DMS 273 (cell line): ENCODE measurements around the gene CDK5.
"Not testable (repeated sequence)": the region's sequence is repeated elsewhere in the genome, so short reads cannot be mapped to it uniquely, and the experiment has no call there.

Experiments used
- DNase-seq: peaks from one replicate; lab custom pipeline; 2025; ENCODE audit not compliant: unreplicated experiment; lab: John Stamatoyannopoulos, UW

CDK5 gene

GRCh38 chr7:151058781-151059366 is 1.2 kb upstream of the CDK5 start:
- peak; percentile 65 for DNase-seq

- peak; percentile 100 for DNase-seq
These were observed 488 bp upstream of the CDK5 start for GRCh38 chr7:151057989-151058780.

DNA sequence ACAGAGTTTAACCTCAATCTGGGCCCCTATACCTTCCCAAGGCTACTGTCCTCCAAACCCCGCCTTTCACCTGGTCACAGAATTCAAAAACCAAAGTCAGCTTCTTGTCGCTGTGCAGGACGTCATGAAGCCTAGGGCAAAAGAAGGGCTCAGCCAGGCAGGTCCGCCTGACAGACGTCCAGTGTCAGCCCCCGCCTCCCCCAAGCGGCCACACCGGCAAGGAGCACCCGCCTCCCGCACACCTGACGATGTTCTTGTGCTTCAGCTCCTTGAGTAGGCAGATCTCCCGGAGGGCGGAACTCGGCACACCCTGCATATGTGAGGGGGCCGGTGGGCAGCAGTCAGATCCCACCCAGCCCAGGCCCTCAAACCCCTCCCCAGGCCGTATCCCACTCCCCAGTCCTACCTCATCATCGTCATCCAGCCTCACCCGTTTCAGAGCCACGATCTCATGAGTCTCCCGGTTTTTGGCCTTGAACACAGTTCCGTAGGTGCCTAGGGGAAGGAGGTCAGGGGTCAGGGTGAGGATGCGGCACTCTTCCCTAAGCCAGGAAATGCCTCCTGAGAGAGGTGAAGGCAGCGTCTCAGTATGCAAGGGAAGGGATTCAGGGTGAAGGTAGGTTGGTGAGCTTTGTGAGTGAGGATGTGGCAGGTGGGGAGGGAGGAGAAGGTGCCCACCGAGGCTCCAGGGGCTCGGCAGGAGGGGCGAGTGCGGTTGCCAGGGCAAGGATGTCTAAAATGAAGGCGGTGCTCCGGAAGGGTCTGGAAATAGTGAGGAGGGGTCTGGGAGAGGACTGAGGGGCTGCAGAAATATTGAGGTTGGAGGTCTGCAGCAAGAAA is 811 bp downstream of the CDK5 start:
- DNase-seq, result no peak

- DNase-seq, result no peak
These were observed 1.4 kb downstream of the CDK5 start for GRCh38 chr7:151056283-151056665.

DNA sequence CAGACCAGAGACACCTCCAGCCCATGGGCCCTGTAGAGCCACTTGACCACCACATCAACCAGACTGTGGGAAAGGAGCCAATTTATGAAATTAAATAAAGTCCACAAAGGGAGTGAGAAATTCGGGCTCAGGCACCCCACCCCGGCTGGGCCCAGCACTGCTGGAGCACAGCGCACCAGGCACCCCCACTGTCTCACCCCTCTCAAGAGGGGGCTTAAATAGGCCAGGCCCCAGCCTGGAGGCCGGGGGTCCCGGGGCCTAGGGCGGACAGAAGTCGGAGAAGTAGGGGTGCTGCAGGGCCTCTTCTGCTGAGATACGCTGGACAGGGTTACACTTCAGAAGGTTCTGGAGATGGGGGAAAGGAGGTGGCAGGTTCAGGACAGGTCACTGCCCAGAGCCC is 3.9 kb downstream of the CDK5 start:
- DNase-seq, result no peak

DNA sequence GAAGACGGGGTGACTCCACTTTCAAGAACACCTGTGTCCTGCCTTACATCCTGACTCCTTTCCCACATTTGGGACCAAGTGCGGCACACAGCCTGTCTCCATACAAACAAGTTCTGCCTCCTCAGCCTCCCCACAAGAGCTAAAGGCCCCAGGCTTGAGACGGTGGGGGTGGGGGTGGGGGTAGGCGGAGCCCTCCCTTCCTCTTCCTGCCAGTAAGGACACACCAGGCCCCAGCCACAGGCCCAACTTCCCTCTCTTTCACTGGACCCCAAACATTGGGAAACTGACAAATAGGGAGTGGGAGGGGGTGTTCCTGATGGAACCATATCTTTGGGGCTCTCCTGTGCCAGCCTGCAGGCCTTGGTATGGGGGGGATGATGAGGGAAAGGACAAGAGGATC is 4.6 kb downstream of the CDK5 start:
- no peak for DNase-seq

DNA sequence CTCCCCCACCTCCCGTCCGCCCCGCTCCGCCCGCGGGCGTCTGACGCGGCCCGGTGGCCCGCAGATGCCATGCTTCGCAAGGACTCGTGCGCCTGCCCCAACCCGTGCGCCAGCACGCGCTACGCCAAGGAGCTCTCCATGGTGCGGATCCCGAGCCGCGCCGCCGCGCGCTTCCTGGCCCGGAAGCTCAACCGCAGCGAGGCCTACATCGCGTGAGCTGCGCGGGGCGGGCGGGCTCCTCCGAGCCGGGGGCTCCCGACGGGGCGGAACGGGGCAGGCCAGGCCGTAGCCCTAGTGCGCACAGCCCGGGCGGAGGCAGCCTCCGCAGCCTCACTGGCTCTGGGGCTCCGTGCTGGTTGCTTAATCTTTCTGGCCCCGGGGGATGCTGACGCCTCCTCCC is 6.6 kb downstream of the CDK5 start:
- no peak for DNase-seq

- no peak for DNase-seq
These were observed 8.7 kb downstream of the CDK5 start for GRCh38 chr7:151048911-151049463.

- DNase-seq, result peak; percentile 61
These were observed 9.5 kb downstream of the CDK5 start, which contains the start of gene ASIC3 for GRCh38 chr7:151047976-151048815. TSS of gene ASIC3 (plus strand) at chr7:151048531. CDS start at chr7:151048886, 355 bp downstream.

- peak; percentile 86 for DNase-seq
These were observed 10.8 kb downstream of the CDK5 start for GRCh38 chr7:151046603-151047573.

GRCh38 chr7:151045967-151046366 is 11.7 kb downstream of the CDK5 start:
- no peak for DNase-seq

DNA sequence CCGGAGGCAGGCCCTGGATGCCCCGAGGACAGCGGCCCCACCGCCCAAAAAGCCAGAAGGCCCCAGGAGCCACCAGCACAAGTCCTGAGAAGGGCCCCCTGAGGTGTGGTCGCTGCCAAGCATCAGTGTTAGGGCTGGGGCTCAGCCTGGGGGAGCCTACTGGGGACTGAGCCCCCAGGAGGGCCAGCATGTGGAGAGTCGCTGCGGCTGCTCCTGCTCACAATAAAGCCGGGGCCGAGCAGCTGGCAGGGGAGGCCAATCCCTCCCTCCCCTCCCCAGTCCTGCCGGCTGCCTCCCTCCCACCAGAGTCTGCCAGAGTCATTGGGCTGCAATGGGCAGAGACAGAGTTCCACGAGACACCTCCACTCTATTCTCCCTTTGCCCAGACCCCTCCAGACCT is 12.4 kb downstream of the CDK5 start:
- DNase-seq, result peak; percentile 83

- no peak for DNase-seq
These were observed 13.7 kb downstream of the CDK5 start for GRCh38 chr7:151043959-151044358.

DNA sequence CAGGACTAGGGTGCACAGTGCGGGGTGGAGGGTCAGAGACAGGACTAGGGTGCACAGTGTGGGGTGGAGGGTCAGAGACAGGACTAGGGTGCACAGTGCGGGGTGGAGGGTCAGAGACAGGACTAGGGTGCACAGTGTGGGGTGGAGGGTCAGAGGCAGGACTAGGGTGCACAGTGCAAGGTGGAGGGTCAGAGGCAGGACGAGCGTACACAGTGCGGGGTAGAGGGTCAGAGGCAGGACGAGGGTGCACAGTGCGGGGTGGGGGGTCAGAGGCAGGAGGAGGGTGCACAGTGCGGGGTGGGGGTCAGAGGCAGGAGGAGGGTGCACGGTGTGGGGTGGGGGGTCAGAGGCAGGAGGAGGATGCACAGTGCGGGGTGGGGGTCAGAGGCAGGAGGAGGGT is 14.2 kb downstream of the CDK5 start:
- not testable (repeated sequence) for DNase-seq

- DNase-seq, result no peak
These were observed 16.9 kb downstream of the CDK5 start for GRCh38 chr7:151040616-151041375.

GRCh38 chr7:151039850-151040548 is 17.7 kb downstream of the CDK5 start:
- DNase-seq, result peak; percentile 81

DNA sequence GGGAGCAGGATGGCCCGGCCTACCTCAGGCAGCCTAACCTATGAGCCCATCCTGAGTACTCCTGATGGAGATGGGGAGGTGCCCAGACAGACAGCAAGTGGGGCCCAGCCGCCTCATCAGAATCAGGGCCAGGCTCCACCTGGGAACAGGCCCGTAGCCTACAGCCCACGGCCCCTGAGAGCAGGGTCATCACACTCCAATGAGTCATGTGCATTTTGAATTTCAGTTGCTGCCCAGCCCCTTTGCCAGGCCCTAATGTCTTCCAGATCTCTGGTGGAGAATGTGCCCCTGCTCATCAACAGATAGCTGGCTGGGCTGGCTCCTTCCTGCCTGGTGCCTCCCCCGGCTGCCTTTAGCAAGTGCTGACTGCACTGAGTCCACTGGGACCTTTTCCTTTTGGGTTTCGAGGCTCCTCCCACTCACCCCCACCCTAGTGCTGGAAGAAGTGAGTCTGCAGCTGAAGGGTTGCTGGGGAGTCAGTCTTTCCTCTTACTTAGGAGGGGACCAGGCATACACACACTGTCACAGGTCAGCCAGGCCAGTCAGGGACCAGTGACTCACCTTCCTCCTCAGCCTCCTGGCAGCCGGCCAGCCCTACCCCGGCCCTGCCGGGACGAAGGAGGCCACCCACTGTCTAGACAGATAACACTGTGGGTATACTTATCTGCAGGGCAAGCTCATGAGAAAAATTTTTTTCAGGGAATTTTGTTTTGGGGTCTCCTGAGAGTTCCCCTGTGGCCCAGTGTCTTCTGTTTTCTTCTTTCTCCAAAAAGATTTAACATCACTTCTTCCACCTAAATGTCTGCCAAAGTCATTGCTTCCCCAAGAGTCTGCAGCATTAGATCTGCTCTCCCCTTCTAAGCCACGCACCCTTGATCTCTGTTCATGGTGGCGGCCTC is 18.5 kb downstream of the CDK5 start:
- peak; percentile 88 for DNase-seq
